Measurements from ENCODE around the gene WNT3A.
A peak's percentile ranks its signal among the peaks of the same experiment; 100 is the strongest.

WNT3A gene

DNA sequence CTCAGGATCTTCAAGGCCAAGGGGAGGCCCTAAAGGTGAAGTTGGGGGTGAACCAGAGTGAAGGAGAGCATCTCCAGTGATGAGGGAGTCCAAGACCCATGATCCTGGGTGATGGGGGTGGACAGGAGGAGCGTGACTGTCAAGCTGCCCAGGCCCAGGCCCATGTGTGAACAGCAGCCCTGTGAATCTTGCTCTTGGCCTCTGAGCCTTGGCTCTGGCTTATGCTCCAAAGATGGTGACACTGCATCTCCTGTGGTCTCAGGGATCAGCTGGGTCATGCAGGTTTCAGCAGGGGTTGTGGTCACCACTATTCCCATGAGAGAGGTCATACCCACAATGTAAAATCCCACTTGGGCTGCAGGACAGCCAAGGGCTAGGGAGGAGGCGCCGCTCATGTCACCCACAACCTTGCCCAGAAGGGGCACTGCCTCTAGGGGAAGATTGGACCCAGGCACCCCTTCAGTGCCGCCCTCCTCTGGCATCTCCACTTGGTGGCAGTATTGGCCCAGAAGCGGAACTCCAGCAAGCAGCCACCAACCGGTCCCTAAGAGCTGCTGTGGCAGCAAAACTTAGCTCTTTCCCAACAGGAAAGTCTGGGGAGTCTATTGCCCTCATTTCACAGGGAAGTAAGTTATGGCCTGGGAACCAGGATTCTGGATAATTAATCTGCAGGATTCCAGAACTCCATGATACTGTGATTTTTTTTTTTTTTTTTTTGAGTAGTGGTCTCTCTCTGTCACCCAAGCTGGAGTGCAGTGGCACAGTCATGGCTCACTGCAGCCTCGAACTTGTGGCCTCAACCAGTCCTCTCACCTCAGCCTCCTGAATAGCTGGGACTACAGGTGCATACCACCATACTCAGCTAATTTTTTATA, 7.5 kb upstream of the WNT3A start:
- DNase-seq = peak; percentile 71

DNA sequence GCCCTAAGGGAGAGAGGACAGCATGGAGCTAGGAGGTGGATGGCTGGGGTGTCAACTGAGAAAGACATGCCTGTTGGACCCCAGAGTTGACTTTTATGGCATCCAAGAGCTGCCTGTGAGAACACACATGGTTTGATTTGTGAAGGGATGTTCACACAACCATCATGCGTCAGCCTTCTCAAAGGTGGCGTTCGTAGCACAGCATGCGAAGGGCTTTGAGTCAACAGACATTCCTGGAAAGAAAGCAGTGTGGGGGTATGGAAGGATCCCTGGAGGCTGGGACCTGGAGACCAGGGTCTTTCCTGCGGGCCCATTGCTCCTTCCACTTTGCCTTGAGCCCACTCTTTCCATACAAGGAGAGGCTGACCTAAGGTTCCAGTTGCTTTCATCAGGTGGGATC, 6.4 kb upstream of the WNT3A start:
- no peak for DNase-seq

DNA sequence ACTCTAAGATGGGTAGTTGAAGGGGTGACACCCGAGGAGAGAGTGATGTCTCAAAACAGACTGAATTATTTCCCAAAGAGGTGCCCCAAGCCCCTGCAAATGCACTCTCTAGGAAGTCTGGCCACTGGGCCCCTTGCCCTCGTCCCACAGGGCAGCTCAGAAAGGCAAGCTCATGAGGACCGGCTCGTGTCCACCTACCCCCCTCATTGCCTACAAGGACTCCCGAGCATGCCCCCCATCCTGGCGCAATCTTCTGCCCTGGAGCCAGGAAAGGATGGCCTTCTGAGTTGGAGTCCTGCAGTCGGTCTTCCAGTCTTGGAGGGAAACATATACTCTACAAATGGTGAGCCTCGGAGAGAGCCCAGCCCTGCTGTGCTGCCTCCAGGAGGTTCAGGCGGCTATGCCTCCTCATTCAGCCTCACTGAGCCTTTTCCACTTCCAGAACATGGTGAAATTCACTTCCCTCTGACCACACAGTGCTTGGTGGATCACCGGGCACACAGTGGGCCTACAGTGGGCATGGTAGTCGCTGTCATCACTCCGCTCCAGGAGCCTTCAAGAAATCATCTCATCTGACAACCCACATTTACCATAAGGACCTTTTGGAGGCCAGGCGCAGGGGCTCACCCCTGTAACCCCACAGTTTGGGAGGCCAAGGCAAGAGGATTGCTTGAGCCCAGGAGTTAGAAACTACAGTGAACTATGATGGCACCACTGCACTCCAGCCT, 5.8 kb upstream of the WNT3A start:
- DNase-seq = no peak

DNA sequence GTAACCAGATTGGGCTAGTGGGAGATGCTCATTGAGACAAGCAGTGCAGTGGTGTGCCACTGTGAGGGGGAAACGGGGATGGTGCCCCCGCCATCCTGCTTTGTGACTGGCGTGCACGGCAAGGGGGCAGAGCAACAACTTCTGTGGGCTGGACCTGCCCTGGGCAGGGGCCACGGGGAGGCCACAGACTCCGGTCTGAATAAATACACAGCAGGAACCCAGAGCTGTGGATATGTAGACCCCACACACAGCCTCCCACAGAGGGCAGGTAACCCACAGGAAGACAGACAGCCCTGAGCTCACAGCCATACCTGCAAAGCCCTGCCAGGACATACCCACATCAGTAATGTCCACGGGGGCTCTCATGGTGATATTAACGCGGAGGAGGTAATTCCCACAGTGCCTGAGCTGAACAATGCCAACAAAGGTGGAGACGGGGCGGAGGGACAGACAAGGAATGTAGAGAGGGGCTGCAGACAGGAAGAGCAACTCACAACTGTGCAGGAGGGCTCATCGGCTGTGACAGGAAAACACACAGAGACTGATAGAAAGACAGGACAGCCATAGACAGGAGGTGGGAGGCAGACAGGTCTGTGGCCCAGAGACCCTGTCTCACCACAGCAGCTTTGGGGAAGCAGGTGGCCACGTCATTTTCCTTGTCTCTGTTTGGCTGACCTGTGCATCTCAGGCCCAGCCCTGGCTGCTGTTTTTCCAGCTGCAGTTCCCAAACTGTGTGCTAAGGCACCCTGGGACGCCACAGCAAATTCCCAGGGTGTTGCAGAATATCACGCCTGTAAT, 4.9 kb upstream of the WNT3A start:
- DNase-seq = no peak

- no peak for DNase-seq
These were observed 4.0 kb upstream of the WNT3A start for GRCh38 chr1:228002792-228003191.

GRCh38 chr1:228003461-228004330, 3.1 kb upstream of the WNT3A start:
- DNase-seq = no peak

- no peak for DNase-seq
These were observed 2.4 kb upstream of the WNT3A start for GRCh38 chr1:228004331-228004855.

DNA sequence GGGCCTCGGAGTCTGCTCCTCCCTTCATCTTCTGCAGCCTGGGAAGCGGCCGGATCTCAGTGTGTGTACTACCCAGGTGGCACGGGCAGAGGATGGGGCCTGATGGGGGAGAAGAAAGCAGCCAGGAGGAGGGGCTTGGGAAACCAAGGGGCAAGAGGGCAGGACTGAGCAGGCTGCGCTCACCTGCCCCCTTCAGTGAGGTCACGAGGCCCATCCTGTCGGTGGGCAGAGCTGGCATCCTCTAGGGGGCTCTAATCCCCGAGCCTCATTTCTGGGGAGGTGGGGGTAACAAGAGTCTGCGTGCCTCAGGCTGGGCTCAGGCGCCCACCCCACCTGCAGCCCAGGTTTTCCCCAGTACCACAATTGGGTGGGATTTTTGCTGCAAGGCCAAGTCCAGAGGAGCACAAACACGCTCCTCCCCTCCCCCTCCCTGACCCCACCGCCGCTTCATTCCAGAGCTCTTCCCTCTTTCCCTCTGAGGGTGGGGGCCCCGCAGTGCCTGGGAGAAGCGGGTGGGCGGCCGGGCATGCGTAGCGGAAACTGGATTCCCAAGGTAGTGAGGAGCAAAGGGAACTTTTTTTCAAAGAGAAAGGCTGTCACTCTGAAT, 1.8 kb upstream of the WNT3A start:
- DNase-seq = no peak

DNA sequence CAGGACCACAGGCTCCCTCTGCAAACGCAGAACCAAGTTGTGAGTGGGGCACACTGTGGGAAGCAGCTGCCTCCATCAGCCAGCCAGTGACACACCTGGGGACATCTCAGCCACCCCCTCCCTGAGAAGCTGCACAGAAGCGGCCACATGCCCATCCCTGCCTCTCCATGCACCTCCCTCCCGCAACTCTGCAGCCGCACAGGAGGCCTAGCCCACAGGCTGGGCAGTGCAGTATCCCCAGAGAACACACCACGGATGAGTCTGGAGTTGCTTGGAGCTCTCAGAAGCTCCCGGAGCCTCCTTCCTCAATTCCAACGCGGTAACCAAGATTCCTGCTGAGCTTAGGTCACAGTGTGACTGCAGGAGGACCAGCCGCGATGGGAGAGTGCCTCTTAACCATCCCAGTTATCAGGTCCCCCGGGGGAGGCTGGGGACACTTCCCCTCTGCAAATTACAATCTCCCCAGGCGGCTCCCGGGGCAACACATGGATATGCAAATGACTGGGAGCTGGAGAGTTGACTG, 1.2 kb upstream of the WNT3A start:
- DNase-seq = no peak

- no peak for DNase-seq
These were observed 588 bp upstream of the WNT3A start for GRCh38 chr1:228006034-228006785.

DNA sequence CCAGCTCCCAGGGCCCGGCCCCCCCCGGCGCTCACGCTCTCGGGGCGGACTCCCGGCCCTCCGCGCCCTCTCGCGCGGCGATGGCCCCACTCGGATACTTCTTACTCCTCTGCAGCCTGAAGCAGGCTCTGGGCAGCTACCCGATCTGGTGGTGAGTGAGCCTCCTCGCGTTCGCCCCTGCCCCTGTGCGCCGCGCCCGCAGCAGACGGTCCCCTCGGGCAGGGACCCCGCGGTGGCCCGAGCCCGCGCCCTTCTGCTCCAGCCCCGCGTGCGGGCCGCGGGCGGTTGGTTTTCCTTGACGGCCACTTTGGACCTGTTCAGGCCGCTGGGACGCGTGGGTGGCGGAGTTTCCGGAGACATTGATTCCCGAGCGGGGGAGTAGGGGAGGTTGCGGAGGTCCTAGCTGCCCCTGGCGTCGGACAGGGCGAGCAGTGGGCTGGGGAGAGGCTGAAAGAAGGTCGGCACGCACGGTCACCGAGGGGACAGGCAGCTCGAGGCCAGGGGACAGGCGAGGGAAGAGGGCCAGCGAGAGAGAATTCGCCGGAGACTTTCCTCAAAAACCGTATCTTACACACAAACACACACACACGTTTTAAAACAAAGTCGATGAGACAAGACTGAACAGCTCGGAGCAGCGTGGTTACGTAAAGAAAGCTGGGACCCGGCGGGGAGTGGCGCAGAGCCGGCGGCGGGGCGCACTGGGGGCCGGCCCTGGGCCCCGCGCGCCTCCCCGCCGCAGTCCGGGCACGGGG, 427 bp downstream of the WNT3A start:
- DNase-seq = no peak

DNA sequence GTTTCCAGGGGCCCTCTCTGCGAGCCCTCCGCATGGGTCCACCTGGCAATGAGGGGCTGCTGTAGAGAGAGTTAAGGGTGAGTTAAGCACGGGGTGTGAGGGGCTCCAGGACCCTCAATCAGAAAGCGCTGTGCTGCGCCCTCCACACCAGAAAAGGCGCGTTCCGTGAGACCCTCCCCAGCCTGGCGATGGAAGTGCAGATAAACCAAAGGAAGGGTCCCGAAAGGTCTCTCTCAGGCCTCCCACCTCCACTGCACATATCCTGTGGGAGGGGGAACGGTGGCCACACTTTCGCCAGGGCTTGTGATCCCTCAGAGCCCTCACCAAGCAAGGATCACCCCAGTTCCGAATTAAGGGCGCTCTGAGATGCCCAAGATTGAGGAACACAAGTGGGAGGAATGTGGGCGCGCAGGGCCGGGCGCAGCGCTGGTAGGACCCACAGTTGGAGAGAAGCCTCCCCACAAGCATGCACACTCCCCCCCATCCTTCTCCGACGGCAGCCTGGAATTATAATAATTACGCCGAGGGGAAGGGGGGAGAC, 1.1 kb downstream of the WNT3A start:
- DNase-seq = no peak

GRCh38 chr1:228008391-228009115, 1.8 kb downstream of the WNT3A start:
- no peak for DNase-seq

GRCh38 chr1:228009116-228009827, 2.5 kb downstream of the WNT3A start:
- no peak for DNase-seq

DNA sequence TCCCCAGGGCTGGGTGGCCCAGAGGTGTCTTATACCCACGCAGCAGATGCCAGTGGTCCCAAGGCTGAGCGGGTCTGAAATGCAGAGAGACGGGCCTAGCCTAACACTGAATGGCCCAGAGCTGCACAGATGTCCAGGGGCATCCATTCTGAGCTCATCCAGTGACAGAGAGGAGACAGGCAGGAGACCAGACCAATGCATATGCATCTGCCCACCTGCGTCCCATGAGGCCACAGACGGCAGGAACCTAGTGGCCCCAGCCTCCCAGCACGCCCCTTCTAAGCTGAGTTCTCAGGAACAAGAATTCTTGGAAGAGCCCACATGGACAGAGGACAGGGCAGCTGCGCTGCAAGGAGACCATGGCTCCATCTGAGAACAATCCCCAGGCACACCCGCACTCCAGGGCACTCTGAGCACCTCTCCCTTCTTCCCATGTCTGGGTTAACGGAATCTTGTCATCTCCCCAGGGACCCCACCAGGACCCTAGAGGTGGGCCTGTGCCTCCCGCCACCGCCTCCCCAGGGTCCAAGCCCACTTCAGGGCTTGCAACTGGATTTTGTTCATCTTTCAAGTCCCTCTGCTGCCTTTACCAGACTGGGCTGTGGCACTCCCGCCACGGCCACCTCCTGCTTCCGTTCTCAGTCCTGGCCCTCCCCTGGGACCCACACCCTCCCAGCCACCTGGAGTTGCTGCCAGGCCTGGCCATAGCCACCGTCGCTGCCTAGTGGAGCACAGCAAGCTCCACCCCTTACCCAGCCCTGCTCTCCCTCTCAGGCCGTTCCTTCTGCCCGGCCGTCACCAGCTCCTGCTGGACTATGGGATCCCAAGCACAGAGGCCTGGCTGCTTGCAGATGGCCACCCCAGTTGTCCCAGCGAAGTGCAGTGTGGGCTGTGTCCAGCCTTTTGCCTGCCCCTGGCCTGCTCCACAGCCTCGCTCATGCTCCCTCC, 3.3 kb downstream of the WNT3A start:
- peak; percentile 30 for DNase-seq

DNA sequence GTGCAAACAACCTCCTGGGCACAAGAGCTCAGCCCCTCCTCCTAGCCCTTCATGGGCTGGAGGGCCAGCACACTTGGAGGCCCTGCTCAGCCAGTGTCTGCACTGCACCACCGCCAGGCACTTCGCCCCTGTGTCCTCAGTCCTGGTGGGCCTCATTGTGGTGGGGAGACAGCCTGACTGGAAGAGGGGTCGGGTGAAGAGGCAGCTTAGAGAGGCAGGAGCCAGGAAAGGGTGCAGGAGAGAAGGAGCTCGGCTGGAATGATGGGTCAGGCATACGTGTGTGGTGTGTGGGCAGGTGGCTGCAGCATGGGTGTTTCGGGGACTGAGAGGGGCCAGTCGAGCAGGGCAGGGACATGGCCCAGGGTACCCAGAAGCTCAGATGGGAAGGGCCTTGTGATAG, 4.1 kb downstream of the WNT3A start:
- DNase-seq = no peak

- no peak for DNase-seq
These were observed 5.0 kb downstream of the WNT3A start for GRCh38 chr1:228011721-228012311.
